GM13977 (cell line): ENCODE data around the gene RBM19.

ENCODE experiments used
- DNase-seq: peaks from one replicate; pipeline ENCODE4 v3.0.0; 2012; ENCODE audit warnings: low spot score
- CTCF ChIP-seq: IDR thresholded peaks from 2 replicates; pipeline ENCODE4 v1.5.1; 2012; ENCODE audit warnings: mild to moderate bottlenecking, control low read depth; ENCODE audit not compliant: insufficient read depth; ENCODE audit errors: extremely low read depth, missing control alignments
- in situ Hi-C: fragments of 300-500 bp; cut with MboI; formaldehyde crosslinking; loops from one replicate; pipeline ENCODE4 v1.12.0; 2022; ENCODE audit warnings: low sequenced_read_pairs, low pct_unique_long_range_greater_than_20kb, mixed read lengths, inconsistent platforms; ENCODE audit not compliant: unreplicated experiment

Gene RBM19

GRCh38 chr12:113772505-113773030 lies 193.6 kb downstream of the RBM19 start:
- no peak for TF ChIP-seq CTCF
- in situ Hi-C loops: no loop called here
- no peak for DNase-seq

GRCh38 chr12:113770389-113770865 lies 195.7 kb downstream of the RBM19 start:
- in situ Hi-C loops: no loop called here
- TF ChIP-seq CTCF: no peak
- DNase-seq: no peak

- DNase-seq: no peak
- no peak for TF ChIP-seq CTCF
- in situ Hi-C loops: no loop called here
These were observed 196.8 kb downstream of the RBM19 start for GRCh38 chr12:113769305-113769704.

GRCh38 chr12:113768850-113769249 lies 197.3 kb downstream of the RBM19 start:
- in situ Hi-C loops: no loop called here
- DNase-seq: no peak
- TF ChIP-seq CTCF: no peak

GRCh38 chr12:113766879-113767878 lies 198.9 kb downstream of the RBM19 start:
- in situ Hi-C loops: no loop called here
- TF ChIP-seq CTCF: no peak
- DNase-seq: no peak
